Subcutaneous abdominal adipose tissue (tissue), 5 donors: ENCODE results near the gene ACSM2A.
"Not testable (repeated sequence)": the region's sequence is repeated elsewhere in the genome, so short reads cannot be mapped to it uniquely, and the experiment has no call there.

Experiments used
- H3K27ac ChIP-seq: one replicate; pipeline ENCODE4 v1.7.0; 2013; ENCODE audit warnings: low read depth, mild to moderate bottlenecking, inconsistent platforms, low read length, moderate library complexity
- H3K27me3 ChIP-seq, 5 donors: one replicate each; pipeline ENCODE4 v1.7.0; 2013; ENCODE audit warnings: low read length in 5 of 5, inconsistent platforms in 1 of 5; ENCODE audit not compliant: control insufficient read depth in 5 of 5, insufficient read depth in 4 of 5
- H3K36me3 ChIP-seq, 5 donors: one replicate each; pipeline ENCODE4 v1.7.0; 2013; ENCODE audit warnings: low read length in 5 of 5; ENCODE audit not compliant: control insufficient read depth in 5 of 5, insufficient read depth in 5 of 5
- H3K4me1 ChIP-seq, 5 donors: one replicate each; pipeline ENCODE4 v1.7.0; 2013; ENCODE audit warnings: low read length in 5 of 5, mild to moderate bottlenecking in 3 of 5, moderate library complexity in 1 of 5; ENCODE audit not compliant: control insufficient read depth in 5 of 5, insufficient read depth in 5 of 5
- H3K4me3 ChIP-seq, 5 donors: one replicate each; pipeline ENCODE4 v1.7.0; 2013; ENCODE audit warnings: low read length in 5 of 5, low read depth in 1 of 5
- H3K9ac ChIP-seq, 5 donors: one replicate each; pipeline ENCODE4 v1.7.0; 2013; ENCODE audit warnings: low read length in 5 of 5, mild to moderate bottlenecking in 4 of 5, moderate library complexity in 3 of 5
- H3K9me3 ChIP-seq, 5 donors: one replicate each; pipeline ENCODE4 v1.7.0; 2013; ENCODE audit warnings: low read length in 5 of 5; ENCODE audit not compliant: control insufficient read depth in 5 of 5
- donor health status: healthy.
- donor health status: healthy.
- donor health status: healthy.
- donor health status: healthy.
- donor health status: healthy.

Gene ACSM2A

DNA sequence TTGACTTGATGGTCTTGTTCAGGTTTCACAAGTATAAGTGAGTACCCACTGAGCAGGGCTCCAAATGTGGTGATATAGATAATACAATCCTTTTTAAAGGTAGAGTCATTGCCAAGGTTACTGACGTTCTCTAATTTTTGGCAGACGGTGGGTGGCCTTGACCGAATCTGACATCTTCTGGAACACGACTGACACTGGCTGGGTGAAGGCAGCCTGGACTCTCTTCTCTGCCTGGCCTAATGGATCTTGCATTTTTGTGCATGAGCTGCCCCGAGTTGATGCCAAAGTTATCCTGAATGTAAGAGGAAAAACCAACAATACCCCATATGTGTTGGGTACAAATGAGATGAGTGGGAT, 27.6 kb upstream of the ACSM2A start:
- peaks cover 0 to 11% (median under 1%) of the 10 kb centered on the region in 5 donors for H3K36me3 ChIP-seq
- H3K9ac ChIP-seq, H3K9me3 ChIP-seq, H3K27ac ChIP-seq, H3K4me3 ChIP-seq, H3K4me1 ChIP-seq, H3K27me3 ChIP-seq: not testable (repeated sequence)

DNA sequence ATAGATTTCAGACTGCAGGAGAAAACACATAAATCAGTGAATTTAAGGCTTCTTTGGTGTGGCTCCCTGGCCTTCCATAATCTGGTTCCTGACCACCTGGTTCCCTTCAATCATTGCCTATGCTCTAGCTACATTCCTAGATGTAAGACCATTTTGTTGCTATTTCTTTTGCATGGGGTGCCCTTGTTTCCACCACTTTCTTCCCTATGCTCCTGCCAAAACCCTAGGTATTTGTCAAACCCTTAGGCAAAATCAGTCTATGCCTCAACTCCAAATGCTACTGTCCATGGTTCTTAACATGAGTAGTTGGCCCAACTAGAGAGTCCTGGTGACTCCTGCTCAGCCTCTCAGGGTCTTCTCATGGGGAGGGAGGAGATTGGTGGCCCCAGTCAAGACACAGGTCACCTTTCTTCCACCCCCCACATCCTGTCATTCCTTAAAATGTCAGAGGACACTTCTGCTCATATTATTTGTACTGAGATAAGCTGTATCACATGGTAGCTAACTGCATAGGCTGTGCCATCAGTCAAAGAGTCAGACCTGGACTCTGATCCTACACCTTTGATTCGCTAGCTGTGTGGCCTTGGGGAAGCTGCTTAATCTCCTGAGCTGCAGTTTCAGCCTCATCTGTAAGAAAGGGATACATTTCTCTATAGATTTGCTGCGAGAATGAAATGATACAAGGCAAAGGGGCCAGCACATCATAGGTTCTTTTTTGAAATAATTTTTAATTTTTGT, 27.0 kb upstream of the ACSM2A start:
- H3K27ac ChIP-seq, result no peak overlapping the region
- no peak overlapping the region for H3K9ac ChIP-seq
- H3K27me3 ChIP-seq, result no peaks in the 10 kb centered on the region
- H3K9me3 ChIP-seq, result no peaks in the 10 kb centered on the region
- H3K36me3 ChIP-seq, result peaks cover 0 to 6% (median 0%) of the 10 kb centered on the region in 5 donors
- H3K4me1 ChIP-seq, result peaks cover 0 to 5% (median 0%) of the 10 kb centered on the region in 5 donors
- H3K4me3 ChIP-seq, result no peak overlapping the region

DNA sequence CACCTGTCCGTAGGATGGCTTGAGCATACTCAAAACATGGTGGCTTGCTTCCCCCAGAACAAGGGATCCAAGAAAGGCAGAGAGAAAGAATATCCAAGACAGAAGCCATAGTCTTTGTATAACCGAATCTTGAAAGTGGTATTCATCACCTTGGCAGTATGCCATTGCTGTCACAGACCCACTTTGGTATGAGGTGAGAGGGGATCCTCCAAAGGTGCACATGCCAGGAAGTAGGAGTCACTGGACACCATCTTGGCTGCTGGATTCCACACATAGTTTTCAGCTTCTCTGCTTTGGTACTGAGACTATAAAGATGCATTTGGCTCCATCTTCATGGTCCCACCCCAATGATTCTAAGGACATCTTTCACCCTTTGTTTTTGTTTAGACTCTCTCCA, 23.9 kb upstream of the ACSM2A start:
- not testable (repeated sequence) for H3K4me3 ChIP-seq, H3K27ac ChIP-seq, H3K4me1 ChIP-seq, H3K9ac ChIP-seq, H3K9me3 ChIP-seq, H3K27me3 ChIP-seq
- H3K36me3 ChIP-seq, result peaks cover 0 to 11% (median under 1%) of the 10 kb centered on the region in 5 donors

DNA sequence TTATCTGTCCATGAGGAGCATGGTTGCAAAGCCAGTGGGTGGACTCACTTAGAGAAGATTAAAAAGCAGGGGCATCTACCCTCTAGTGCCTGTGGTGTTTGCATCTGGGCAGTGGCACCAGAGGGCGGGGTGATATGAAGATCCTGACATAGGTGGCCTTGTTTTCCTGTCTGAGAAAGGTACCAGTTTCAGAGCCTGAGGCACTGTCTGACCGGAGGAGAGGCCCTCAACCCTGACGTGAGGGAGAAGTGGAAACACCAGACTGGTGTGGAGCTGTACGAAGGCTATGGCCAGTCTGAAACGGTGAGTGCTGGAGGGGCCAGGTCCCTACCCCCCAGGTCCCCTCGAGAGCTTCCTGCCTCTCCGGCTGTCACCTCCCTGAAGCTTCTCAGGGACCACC, 21.8 kb upstream of the ACSM2A start:
- peaks cover 0 to 11% (median 2%) of the 10 kb centered on the region in 5 donors for H3K36me3 ChIP-seq
- H3K4me3 ChIP-seq, H3K9ac ChIP-seq: not testable (repeated sequence)

DNA sequence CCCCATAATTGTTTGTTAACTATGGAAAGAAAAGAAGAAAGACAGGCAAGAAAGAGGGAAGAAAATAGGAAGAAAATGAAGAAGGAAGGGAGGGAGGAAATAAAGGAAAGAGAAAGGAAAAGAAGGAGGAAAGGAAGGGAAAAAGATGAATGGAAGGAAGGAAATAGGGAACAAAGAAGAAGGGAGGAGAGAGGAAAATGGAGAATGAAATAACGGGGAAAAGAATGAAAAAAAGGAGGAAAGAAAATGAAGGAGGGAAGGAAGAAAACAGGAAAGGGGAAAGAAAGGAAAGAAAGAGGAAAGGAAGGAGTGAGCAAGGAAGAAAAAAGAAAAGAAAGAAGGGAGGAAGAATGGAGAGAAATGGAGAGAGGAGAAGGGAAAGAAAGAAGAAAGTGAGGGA, 20.8 kb upstream of the ACSM2A start:
- H3K27ac ChIP-seq, H3K27me3 ChIP-seq, H3K4me1 ChIP-seq, H3K9me3 ChIP-seq, H3K9ac ChIP-seq, H3K4me3 ChIP-seq: not testable (repeated sequence)
- peaks cover 0 to 11% (median 2%) of the 10 kb centered on the region in 5 donors for H3K36me3 ChIP-seq

More for the DNA sequence above, 21.8 kb upstream of the ACSM2A start:
- H3K4me1 ChIP-seq, H3K27ac ChIP-seq, H3K9me3 ChIP-seq, H3K27me3 ChIP-seq: not testable (repeated sequence)

DNA sequence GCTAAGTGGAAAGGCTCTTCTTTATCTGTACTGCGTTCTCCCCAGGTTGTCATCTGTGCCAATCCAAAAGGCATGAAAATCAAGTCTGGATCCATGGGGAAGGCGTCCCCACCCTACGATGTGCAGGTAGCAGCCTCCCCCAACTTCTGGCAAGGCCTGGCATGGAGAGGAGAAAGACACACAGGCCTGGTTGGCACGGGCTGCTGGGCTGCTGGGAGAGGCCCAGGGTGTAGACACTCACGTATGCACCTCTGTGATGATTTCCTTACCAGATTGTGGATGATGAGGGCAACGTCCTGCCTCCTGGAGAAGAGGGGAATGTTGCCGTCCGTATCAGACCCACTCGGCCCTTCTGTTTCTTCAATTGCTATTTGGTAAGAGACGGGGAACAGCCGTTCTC, 20.4 kb upstream of the ACSM2A start:
- Histone ChIP-seq H3K27ac (no peak overlapping the region), H3K9me3 (no peaks in the 10 kb centered on the region), H3K27me3 (no peaks in the 10 kb centered on the region), H3K4me1 (peaks cover 0 to 7% (median 0%) of the 10 kb centered on the region in 5 donors), H3K9ac (no peak overlapping the region), H3K4me3 (no peak overlapping the region), H3K36me3 (peaks cover 0 to 11% (median 2%) of the 10 kb centered on the region in 5 donors)

DNA sequence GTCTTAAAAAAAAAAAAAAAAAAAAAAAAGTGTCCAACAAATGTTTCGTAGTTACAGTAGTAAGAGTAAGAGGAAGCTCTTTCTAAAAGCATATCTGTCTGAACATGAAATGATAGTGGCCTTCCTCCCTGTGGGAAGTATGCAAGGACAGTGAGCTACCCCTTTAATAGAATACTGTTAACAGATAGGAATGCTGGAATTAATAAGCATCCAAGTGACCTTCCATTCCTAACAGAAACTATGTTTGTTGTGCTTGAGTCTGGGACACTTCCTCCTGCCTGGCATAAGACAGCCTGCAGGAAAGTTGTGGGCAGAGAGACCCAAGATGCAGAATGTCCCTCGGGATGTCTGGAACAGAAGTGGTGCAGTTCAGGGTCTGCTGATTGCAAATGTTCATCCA, 12.4 kb upstream of the ACSM2A start:
- not testable (repeated sequence) for H3K9ac ChIP-seq, H3K27me3 ChIP-seq, H3K27ac ChIP-seq, H3K36me3 ChIP-seq, H3K4me3 ChIP-seq, H3K9me3 ChIP-seq
- peaks cover 0 to 16% (median 15%) of the 10 kb centered on the region in 5 donors for H3K4me1 ChIP-seq

DNA sequence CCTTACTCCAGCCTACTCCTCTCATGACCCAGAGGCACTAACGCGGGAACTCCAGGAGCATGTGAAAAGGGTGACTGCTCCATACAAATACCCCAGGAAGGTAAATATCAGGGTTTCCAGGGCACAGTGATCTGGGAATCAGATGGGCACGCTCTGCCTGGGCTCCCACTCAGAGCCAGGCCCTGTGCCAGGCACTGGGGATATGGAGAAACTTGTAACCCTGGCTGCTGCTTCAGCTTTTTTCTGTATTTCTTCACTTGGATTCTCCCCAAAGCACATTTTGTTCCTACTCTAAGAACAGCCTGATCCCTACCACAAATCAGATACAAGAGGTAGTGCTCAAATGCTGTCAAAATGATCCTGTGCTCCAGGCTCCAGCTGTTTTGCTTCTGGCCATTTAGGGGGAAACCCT, 11.5 kb upstream of the ACSM2A start:
- H3K27ac ChIP-seq, H3K9me3 ChIP-seq, H3K4me3 ChIP-seq, H3K27me3 ChIP-seq, H3K9ac ChIP-seq, H3K36me3 ChIP-seq: not testable (repeated sequence)
- peaks cover 0 to 16% (median 15%) of the 10 kb centered on the region in 5 donors for H3K4me1 ChIP-seq

DNA sequence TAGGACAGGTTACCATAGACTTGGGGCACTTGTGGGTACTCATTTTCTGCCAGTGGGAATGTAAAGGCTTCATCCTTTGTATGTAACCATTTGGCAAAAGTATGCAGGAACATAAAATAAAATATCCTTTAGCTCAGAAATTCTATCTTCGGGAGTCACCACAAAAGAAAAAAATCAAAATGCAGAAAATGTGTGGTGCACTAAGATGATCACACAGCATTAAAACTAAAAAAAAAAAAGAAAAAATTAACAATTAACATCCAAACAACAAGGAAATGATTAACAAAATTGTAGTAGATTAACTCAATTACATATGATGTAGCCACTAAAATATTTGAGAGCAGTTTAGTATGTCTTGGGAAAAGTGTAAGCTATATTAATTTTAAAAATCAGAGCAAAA, 10.6 kb upstream of the ACSM2A start:
- not testable (repeated sequence) for H3K27me3 ChIP-seq, H3K4me3 ChIP-seq, H3K36me3 ChIP-seq, H3K9me3 ChIP-seq, H3K27ac ChIP-seq, H3K9ac ChIP-seq
- peaks cover 0 to 16% (median 15%) of the 10 kb centered on the region in 5 donors for H3K4me1 ChIP-seq

DNA sequence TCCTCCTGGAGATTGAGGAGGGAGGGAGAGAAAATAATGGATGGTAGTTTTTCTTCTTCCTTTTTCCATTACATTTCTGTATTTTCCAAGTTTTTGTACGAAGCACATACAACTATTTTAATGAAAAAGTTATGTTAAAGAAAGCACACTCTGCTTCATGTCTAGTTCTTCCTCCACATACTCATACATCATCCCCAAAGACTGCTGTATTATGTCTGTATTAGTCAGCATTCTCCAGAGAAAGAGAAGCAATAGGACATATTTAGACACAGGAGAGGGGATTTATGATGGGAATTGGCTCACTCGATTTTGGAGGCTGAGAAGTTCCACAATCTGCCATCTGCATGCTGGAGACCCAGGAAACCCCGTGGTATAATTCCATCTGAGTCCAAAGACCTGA, 10.1 kb upstream of the ACSM2A start:
- Histone ChIP-seq H3K4me1 (peaks cover 0 to 16% (median 15%) of the 10 kb centered on the region in 5 donors), H3K9ac (no peak overlapping the region), H3K9me3 (no peaks in the 10 kb centered on the region), H3K27me3 (no peaks in the 10 kb centered on the region), H3K27ac (no peak overlapping the region), H3K4me3 (no peak overlapping the region), H3K36me3 (peaks cover 0 to 3% (median 0%) of the 10 kb centered on the region in 5 donors)
